22Rv1 (cell line): ENCODE results near the gene CCDC127.
A peak's percentile ranks its signal among the peaks of the same experiment; 100 is the strongest.

ENCODE experiments used
- H3K27ac ChIP-seq: fragments of 450-650 bp; 2 replicates; pipeline ENCODE4 v1.5.1; 2017
- ZFX ChIP-seq: fragments of 450-650 bp; IDR thresholded peaks from 2 replicates; pipeline ENCODE4 v1.6.1; 2017; ENCODE audit warnings: antibody characterized with exemption, borderline replicate concordance
- TF ChIP-seq, protein P1 (sequence below): fragments of 450-650 bp; IDR thresholded peaks from 2 replicates; pipeline ENCODE4 v1.5.1; 2017; ENCODE audit warnings: mild to moderate bottlenecking

CCDC127 gene

DNA sequence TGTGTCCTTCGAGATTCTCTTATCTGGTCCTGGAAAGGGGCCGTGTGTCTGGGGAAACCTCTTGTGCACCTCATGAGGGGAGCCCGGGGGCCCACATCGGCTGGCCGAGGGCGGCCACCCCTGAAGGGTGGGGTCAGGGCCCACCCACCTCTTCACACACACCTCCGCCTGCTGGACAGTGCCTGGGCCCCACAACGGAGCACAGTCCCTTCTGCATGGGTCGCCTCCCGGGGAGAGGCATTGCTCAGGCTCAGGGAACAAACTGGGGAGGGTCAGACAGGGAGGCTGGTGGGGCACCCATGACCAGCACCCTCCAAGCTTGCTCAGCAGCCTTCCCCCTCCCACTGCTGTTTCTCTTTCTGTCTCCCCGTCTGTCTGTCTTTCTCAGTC lies 28.0 kb downstream of the CCDC127 start:
- no peak overlapping the region for H3K27ac ChIP-seq
- TF ChIP-seq ZFX: no peak
- TF ChIP-seq, protein P1, sequence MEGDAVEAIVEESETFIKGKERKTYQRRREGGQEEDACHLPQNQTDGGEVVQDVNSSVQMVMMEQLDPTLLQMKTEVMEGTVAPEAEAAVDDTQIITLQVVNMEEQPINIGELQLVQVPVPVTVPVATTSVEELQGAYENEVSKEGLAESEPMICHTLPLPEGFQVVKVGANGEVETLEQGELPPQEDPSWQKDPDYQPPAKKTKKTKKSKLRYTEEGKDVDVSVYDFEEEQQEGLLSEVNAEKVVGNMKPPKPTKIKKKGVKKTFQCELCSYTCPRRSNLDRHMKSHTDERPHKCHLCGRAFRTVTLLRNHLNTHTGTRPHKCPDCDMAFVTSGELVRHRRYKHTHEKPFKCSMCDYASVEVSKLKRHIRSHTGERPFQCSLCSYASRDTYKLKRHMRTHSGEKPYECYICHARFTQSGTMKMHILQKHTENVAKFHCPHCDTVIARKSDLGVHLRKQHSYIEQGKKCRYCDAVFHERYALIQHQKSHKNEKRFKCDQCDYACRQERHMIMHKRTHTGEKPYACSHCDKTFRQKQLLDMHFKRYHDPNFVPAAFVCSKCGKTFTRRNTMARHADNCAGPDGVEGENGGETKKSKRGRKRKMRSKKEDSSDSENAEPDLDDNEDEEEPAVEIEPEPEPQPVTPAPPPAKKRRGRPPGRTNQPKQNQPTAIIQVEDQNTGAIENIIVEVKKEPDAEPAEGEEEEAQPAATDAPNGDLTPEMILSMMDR: no peak

DNA sequence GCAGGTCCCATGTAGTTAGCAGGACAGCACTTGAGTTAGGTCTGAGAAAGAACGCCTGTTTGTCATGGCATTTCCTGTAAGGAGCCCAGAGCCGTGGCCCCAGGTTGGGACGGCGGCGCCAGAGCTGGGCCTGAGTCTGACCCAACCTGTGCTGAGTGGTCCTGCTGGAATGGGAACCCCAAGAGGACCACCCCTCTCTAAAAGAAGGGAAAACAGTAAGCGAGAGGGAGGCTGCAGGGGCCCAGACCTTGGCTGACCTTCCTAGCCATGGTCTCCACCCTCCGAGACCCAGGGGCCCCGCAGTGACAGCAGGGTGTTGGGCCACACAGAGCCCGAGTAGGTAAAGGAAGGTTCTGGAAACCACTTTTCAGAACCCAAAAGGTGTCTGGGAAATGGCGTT lies 28.5 kb downstream of the CCDC127 start:
- no peak for TF ChIP-seq ZFX
- TF ChIP-seq, protein P1: no peak

DNA sequence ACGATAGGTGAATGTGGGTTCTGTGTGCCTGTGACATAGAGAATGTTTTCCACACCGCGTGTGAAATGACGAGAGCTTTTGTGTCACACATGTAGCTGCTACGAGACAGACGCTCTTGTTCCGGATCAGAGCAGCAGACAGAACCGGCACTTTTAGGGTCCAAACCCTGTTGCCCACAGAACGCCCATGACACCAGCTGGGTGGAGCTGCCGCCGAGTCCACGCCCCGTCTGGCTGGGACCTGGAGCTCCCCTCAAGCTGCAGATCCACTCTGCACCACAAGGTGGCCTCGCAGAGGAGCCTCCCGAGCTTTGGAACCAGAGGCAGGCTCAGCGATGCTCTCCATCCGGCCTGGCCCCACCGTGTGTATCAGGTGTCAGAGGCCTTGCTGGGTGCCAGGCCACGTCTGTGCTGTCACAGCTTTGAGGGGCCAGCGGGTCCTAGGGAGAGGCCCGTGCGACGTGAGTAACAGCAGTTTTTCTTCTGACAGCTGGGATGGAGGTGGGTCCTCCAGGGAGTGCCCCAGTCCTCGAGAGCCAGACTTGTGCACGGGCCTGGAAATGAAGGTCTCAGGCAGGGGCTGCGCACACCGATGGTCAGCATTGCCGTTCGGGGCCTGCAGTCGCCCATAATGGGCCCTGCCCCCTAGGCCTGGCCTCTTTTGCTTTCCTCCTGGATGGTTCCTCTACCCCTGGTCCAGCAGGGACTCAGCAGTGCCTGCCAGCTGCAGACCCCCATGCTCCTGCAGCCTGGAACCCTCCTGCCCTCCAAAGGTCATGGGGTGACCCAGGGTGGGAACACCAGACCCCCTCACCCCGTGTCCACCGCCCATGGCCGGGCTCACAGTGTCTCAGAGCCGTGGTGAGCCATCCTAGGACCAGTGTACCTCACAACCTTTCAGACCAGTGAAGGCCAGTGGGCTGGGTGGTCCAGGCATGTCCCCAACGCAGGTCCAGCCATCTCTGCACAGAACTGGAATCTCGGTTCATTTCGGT lies 29.2 kb downstream of the CCDC127 start:
- H3K27ac ChIP-seq: no peak overlapping the region
- TF ChIP-seq, protein P1: peak; percentile 92
- no peak for TF ChIP-seq ZFX

More for the DNA sequence above, 28.5 kb downstream of the CCDC127 start:
- no peak overlapping the region for H3K27ac ChIP-seq

DNA sequence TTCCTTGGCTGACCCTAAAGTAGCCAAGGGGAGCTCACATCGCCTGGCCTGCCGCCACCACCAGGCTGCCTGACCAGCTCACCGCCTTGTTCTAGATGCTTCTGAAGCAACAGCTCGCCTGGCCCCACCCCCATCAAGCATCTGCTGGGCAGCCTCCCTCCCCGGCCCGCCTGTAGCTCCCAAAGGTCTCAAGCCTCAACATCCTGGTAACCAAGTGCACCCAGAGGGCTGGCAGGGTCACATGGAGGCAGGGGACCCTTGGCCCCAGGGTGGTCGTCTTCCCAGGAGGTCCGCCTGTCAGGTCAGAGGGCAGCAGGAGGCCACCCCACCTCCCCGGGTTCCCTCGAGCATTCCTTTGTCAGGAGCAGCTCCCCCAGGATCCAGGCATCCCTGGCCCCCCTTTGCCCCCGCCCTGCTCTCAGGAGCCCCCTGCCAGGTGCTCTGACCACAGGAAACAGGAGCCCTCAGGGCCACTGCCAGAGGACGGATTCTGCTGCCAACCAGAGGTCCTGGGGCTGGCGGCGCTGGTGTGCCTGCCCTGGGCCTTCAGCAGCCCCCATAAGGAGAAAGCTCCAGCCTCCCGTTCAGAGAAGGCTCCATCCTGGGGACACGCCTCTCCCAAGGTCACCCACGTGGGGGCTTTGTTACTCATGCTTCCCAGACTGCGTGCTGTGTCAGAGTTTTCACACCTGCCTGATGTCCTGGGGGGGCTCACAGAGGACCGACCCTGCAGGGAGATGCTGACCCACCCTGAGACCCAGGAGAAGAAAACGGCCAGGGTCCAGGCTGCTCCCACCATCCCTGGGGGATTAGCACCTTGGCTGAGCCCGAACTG lies 30.1 kb downstream of the CCDC127 start:
- no peak for TF ChIP-seq ZFX
- TF ChIP-seq, protein P1: no peak
- H3K27ac ChIP-seq: no peak overlapping the region

DNA sequence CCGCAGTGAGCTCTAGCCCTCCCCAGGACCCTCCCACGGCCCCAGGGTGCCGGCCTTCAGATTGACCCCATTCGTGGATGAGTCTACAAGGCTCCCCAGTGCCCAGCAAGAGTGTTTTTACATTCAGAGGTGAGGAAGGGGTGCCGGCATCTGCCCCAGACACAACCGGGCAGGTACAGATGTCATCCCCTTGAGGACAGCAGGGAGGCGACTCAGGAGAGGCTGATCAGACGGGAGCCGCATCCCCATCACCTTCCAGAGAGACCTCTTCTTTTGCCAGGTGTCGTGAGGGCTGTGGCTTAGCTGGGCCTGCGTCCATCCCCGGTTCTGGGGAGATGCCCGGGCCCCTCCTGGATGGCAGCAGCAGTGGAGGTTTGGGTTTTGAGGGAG lies 30.9 kb downstream of the CCDC127 start:
- TF ChIP-seq ZFX: no peak
- TF ChIP-seq, protein P1: no peak
- H3K27ac ChIP-seq: no peak overlapping the region

DNA sequence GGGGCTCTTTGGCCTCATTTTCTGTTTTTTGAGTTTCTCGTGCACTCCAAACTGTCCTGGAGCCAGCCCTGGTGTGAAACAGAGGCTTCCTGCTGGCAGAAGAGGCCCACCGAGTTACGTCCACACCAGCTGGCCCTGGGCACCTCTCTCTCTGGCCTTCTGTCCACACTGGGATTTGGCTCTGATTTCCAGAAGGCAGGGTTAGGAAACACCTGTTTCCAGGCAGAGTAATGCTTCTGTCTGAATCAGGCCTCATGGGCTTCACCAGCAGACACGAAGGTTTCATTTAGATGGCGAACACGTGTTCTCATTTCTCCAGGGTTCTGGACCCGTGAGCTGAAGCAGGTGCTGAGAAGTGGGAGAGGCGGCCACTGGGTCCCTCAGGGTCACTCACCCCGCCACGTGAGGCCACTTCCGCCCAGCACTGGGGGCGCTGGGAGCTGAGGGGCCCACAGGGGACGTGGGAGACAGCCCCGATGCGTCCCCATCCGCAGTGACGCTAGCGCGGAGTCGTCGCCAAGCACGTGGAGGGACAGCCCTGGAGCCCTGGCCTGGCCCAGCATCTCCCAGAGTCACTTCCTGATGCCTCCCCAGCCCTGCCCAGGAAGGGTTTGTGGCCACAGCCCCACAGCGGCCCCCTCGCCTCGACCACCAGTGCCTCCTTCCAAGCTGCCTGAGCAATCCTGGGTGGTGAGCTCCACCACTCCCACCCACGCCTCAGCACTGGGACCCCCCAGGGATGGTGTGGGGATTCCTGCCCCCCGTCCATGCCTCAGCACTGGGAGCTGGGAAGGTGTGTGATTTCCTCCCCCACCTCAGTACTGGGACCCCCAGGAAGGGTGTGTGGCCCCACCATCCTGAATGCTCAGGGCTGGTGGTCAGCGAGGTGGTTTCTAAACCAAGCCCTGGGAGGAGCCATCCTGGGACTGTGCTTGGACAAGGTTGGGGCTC lies 31.6 kb downstream of the CCDC127 start:
- TF ChIP-seq, protein P1: no peak
- TF ChIP-seq ZFX: no peak
- no peak overlapping the region for H3K27ac ChIP-seq
